ENCODE data around the gene ARPC3. TPM values are rescaled to one million over a fixed set of nuclear protein-coding genes. Genes with fewer than 3 reads are reported as not detected.

Gene ARPC3
- total RNA-seq: 835 and 1,139 TPM in 2 replicates

DNA sequence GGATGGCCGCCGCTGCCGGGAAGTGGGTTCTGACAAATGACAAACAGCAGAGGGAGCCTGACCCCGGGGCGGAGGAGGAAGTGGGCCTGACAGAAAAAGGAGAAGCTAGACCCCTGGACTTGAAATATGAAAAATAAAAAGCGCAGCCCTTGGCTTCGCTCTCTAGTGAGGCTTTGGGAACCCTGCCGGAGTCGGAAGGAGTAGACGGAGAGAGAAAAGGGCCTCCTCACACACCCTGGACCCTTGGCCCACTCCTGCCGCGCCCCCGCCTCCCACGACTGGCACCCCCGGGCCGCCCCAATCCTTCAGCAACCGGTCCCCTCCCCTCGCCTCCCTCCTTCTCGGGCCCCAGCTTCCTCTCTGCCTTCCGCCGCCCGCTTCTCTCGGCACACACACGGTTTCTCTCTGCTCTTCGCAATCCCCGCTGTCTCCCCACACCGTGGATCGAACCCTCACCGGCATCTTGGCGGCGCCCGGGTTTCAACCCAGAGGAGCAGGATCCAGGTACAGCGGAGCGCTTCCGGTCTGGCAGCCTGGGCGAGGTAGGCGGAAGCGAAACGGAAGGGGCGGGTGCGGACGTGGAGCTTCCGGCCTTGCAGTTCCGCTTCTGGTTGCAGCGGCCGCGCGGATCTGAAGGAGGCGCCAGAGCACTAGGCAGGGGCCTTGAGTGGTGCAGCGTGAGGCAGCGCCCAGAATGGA, at the start of gene ARPC3:
ARPC3 (minus strand) TSS at position 539 of the 699 bp plus-strand sequence; CDS start at position 462, 77 bp downstream.

DNA sequence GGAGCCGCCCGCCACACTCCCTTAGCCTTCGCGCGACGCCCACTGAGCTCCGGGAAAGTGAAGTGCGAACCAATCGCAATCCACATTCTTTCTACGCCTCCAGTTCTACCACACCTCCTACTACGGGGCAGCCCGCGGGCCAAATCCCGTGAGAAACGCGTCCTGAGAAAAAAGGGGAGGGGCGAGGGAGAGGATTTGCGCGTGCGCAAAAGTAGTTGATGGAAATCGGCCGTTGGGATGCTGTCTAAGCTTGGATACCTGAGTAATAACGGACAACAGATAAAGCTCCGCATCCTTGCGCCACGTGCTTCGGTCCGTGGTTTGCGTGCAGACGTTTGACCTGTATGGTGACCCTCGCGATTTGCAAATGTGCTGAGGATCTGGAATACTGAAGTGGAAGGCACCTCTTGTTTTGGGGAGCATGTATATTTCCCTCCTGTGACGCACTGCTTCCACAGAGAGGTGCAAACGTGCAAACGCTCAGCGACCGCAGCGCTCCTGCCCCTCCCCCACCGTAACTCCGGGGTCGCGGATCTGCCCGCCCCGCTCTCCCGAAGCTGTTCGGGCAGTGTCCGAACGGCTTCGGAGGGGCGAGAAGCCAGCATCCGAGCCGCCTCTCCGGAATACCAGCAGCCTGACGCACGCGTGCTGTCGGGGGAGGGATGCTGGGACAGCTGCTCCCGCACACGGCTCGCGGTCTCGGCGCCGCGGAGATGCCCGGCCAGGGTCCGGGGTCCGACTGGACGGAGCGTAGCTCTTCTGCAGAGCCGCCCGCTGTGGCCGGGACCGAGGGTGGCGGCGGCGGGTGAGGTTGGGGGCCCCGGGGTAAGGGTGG, 18.3 kb upstream of the ARPC3 start, which contains the start of the genes FAM216A and GPN3:
FAM216A (plus strand) TSS at position 632 of the 835 bp plus-strand sequence; CDS start at position 663, 31 bp downstream.
GPN3 (minus strand) TSS at position 44 of the 835 bp plus-strand sequence. CDS start 54 bp downstream, outside the sequence.

DNA sequence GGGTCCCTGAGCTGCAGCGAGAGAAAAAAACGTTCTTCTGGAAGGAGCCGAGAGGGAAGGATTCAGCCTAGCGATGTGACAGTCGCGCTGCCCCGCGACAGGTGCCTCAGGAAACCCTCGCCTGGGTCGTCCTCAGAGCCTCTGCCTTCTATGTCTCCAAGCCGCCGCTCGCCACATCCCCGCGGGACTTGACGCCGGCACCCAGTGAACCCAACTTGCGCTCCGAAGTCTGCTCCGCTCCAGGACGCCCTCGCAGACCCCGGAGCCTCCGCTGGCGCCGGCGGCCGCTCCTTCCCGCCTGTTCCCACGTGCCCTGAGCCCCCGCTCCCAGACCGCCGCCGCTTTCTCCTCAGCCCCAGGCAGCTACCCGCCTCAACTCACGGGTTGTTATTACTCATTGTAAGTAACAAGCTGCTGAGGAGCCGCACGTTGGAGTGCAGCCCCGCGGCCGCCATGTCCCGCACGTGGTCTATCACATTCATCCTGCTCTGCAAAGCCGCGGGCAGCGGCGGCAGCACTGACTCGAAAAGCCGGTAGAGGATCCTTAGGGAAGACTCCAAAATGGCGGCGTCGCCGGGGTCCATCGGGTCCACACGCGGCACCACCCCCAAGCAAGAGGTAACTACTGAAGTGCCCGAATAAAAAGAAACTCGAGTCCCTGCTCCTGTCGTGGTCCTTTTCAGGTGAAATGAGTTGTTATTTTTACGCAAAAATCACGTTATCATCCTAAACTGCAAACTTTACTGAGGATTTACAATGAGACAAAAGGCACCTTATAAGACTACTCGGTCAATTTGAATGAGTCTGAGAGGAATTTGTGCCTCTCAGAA, 46.8 kb downstream of the ARPC3 start, which contains the start of gene ANAPC7:
ANAPC7 (minus strand) TSS at position 563 of the 830 bp plus-strand sequence; CDS start at position 482, 81 bp downstream.

Other genes with a start within 250 kb of the ARPC3 start
- 95.7 and 107 TPM in 2 replicates for gene ATP2A2, start 169.1 kb downstream of the ARPC3 start, total RNA-seq
- gene ANAPC7, start 46.6 kb downstream of the ARPC3 start, total RNA-seq: 32.9 and 42.5 TPM in 2 replicates
- gene GPN3, start 17.9 kb upstream of the ARPC3 start, total RNA-seq: 20.5 and 23.2 TPM in 2 replicates
- gene FAM216A, start 18.5 kb upstream of the ARPC3 start, total RNA-seq: 12.2 and 16.4 TPM in 2 replicates
- gene VPS29, start 51.8 kb upstream of the ARPC3 start, total RNA-seq: 78.7 and 109 TPM in 2 replicates
- 0.86 TPM in 1 of 2 replicates, not detected in the other for gene RAD9B, start 52.0 kb upstream of the ARPC3 start, total RNA-seq
- 3.5 and 3.9 TPM in 2 replicates for gene PPTC7, start 133.0 kb upstream of the ARPC3 start, total RNA-seq
- 28.5 and 34.3 TPM in 2 replicates for gene TCTN1, start 163.8 kb upstream of the ARPC3 start, total RNA-seq
- gene HVCN1, start 238.8 kb upstream of the ARPC3 start, total RNA-seq: 13.3 and 21.3 TPM in 2 replicates

Data from myometrial cell (primary cell).